C4-2B (cell line): ENCODE measurements around the gene SOX10.

Source experiments
- ZFX ChIP-seq: fragments of 450-650 bp; IDR thresholded peaks from 2 replicates; pipeline ENCODE4 v1.6.1; 2017
- TF ChIP-seq, protein P1 (sequence below): fragments of 450-650 bp; conservative IDR thresholded peaks from 2 replicates; pipeline ENCODE4 v1.5.1; 2017; ENCODE audit warnings: mild to moderate bottlenecking

- TF ChIP-seq, protein P1, sequence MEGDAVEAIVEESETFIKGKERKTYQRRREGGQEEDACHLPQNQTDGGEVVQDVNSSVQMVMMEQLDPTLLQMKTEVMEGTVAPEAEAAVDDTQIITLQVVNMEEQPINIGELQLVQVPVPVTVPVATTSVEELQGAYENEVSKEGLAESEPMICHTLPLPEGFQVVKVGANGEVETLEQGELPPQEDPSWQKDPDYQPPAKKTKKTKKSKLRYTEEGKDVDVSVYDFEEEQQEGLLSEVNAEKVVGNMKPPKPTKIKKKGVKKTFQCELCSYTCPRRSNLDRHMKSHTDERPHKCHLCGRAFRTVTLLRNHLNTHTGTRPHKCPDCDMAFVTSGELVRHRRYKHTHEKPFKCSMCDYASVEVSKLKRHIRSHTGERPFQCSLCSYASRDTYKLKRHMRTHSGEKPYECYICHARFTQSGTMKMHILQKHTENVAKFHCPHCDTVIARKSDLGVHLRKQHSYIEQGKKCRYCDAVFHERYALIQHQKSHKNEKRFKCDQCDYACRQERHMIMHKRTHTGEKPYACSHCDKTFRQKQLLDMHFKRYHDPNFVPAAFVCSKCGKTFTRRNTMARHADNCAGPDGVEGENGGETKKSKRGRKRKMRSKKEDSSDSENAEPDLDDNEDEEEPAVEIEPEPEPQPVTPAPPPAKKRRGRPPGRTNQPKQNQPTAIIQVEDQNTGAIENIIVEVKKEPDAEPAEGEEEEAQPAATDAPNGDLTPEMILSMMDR = no peak
- TF ChIP-seq ZFX = no peak
Observed at GRCh38 chr22:37931893-37932389, 52.4 kb downstream of the SOX10 start.
